NCI-H69 (cell line): ENCODE data around the gene JAKMIP2.
"Not testable (repeated sequence)": the region's sequence is repeated elsewhere in the genome, so short reads cannot be mapped to it uniquely, and the experiment has no call there.

Source experiments
- DNase-seq: peaks from one replicate; lab custom pipeline; 2025; lab: John Stamatoyannopoulos, UW

Gene JAKMIP2

DNA sequence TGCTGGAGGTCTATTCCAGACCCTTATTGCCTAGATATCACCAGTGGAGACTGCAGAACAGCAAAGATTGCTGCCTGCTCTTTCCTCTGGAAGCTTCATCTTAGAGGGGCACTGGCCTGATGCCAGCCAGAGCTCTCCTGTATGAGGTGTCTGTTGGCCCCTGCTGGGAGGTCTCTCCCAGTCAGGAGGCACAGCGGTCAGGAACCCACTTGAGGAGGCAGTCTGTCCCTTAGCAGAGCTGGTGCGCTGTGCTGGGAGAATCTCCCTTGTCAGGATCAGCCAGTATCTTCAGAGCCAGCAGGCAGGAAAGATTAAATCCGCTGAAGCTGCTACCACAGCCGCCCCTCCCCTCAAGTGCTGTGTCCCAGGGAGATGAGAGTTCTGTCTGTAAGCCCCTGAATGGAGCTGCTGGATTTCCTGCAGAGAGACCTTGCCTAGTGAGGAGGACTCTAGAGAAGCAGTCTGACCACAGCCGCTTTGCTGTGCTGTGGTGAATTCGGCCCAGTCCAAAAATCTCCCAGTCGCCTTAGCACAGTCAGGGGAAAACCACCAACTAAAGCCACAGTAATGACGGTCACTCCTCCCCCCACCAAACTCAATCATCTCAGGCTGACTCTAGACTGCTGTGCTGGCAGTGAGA, 124.1 kb downstream of the JAKMIP2 start:
- no peak for DNase-seq

DNA sequence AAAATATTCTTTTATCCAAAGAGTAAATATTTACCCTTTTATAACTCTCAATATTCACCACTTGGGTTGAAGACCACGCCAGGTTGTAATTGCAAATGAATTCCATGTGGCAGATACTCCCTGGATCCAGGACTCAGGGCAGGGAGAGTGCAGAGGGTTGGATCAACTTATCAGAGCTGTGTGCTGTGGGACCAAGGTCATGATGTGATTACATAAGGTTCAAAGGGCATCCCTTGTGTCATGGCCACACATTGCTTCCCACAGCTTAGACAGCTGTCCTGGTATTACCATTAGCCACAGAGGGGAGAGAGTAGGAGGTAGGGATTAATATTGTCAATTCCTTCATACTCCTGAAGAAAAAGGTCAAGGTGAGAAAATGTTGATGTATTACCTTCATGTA, 133.9 kb downstream of the JAKMIP2 start:
- no peak for DNase-seq

DNA sequence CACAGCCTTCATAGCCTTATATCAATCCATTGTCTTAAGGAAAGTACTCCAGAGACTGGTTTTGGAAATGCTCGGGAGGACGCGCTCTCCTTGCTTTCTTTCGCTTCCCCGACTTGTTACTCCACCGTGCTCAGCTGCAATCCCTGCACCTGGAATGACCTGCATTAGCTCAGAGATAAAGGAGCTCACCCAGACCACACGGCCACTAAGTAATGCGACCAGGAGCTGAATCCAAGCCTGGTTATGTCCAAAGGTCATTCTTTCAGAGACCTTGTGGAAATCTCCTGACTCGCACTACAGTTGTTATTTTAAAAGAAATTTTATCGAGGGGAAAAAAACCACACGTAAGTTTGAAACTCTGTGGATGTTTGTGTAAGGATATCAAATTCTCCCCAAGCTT, 137.3 kb downstream of the JAKMIP2 start:
- DNase-seq, result no peak

DNA sequence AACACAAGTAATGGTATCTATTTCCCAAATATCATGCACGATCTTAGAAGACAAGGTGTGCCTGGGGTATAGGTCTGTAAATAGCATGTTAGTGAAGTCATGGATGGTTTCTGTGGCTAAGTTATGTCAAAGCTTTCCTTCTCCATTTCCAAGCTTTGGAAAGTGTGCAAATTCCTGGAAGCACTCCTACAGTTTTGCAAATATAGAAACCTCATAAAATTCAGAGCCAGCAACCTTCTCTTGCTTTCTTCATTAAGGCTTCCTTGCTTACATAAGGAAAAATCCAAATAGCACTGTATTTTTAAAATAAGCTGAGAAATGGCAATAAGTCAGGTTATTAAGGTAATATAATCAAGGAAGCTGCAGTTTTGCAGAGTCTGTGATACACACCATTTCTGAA, 138.1 kb downstream of the JAKMIP2 start:
- no peak for DNase-seq

DNA sequence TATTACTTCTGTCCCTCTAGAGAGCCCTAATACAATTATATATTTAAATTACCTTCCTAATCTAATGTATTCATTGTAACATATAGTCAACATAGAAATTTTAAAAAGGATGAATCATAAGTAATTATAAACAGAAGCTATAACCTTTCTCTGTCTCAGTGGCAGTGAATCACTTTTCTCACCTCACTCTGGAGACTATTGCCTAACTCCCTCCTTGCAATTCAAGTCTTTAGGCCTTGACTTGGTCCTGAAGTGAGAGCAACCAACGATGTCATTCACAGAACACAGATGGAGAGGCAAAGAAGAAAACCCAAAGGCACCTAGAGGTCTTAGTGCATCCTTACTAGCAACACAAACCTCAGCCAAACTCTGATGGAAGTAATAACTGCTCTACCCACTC, 139.4 kb downstream of the JAKMIP2 start:
- no peak for DNase-seq

DNA sequence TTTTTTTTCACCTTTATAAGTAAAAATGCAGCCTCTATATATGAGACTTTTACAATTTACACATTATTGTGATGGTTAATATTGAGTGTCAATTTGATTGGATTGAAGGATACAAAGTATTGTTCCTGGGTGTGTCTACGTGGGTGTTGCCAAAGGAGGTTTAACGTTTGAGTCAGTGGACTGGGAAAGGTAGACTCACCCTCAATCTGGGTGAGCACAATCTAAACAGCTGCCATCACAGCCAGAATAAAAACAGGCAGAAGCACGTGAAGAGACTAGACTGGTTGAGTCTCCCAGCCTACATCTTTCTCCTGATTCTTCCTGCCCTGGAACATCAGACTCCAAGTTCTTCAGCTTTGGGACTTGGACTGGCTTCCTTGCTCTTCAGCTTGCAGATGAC, 139.9 kb downstream of the JAKMIP2 start:
- no peak for DNase-seq

DNA sequence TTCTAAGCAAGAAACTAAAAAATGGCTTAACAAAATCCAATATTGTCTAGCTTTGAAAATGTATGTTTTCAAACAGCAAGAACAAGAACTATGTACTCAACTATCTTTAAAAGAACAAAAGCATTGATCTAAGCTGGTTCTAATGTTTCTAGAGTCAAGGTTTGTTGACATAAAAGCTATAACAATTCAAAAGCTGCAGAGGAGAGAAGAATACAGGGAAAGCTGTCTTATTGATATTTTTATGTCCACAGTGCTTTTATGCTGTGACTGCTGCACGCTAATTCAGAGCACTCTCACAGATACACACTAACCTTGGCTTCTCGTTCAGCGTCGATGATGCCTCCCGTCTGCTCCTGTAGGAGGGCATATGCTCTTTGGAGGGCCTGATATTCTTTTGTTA, 143.2 kb downstream of the JAKMIP2 start:
- no peak for DNase-seq

DNA sequence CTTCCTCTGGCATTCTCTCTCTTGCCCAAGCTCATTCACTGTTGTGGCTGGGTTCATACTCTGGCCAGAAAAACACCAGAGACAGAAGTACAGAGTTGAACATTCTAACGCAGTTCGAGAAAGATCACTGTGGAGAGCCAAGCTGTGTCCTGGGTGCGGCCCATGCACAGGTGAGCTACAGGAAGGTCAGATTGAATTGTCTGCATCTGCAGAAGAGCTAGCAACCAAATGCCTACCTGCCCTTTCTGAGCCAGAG, 145.9 kb downstream of the JAKMIP2 start:
- no peak for DNase-seq

DNA sequence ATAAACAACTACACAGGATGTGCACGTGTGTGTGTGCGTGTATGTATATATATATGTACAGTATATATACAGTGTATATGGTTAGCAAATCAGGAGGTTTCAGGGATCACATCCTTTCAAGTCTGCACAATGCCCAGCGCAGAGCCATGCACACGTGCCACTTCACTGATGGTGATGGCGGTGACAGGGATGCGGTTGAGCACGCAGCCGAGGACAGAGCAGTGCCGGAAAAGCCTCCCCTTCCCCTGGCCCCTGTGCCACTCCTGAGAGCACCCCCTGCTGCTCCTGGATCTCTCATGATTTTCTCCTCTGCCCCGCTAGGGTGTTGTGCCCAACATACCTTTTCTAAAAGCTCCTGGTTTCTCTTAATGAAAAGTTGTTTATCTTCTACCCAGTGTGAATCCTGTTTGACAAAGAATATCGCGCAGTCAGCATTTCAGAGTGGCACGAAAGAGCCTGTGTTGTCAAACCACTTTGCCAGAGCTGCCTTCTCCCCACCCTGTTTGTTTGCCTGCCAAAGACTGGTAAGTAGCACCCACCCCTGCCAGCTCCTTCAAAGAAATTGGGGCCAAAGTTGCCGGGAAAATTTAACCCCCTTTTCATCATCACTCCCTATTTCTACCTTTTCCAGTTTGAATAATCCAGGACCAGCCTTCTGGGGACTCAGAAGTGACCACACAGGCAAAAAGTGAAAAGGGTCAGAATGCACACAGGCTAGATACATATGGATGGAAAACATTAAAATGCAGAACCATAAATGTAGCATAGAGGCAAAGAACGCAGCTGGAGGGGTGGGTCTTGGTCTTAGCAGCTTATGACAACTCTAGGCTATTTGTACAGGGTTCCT, 146.4 kb downstream of the JAKMIP2 start:
- no peak for DNase-seq

DNA sequence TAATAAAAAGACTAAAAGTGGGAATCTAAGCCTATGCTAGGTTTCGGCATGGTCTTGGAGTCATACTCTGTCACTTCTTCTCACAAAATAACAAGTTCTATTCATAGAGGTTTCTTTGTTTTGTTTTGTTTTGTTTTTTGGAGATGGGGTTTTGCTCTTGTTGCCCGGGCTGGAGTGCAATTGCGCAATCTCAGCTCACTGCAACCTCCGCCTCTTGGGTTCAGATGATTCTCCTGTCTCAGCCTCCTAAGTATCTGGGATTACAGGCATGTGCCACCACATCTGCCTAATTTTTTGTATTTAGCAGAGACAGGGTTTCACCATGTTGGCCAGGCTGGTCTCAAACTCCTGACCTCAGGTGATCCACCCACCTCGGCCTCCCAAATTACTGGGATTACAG, 147.1 kb downstream of the JAKMIP2 start:
- not testable (repeated sequence) for DNase-seq

DNA sequence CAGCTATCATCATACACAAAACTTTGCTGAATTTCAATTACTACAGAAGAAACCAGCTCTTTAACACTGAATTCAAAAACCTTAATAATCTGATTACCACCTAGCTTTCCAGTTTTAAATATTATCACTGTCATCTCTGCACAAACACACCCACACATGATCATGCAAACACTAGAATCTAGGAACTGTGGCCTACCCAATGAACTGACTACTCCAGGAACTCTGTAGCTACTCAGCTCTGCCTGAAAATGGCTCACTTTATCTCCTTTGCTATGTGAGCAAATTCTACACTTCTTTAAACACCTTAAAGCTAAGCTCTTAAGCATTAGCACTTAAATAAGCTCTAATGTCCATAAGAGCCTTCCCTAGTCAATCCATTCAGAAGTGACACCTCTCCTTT, 149.4 kb downstream of the JAKMIP2 start:
- no peak for DNase-seq

DNA sequence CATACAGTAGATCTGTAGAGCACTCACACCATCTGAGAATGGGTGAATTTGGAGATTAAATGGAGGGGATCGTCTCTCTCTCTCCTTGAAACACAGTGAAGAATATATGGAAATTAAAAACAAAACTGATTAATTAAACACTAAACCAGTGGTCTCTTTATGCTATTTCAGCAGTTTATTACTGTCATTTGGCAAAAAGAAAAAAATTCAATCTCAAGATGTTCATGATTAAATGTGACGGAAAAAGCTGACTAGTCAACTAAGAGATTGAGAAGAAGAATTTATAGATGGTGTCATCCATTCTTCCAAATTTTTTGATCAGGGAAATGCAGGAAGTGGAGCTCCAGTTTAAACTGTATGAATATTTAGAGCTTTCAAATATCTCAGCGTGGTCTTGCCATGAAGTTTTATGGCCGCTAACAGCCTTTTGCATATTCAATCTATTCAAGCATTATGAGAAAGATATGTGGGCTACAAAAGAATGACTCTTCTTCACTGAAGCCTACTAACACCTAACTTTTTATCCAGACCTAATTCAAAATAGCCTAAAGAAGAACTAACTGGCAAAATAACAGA, 151.0 kb downstream of the JAKMIP2 start:
- DNase-seq, result no peak

DNA sequence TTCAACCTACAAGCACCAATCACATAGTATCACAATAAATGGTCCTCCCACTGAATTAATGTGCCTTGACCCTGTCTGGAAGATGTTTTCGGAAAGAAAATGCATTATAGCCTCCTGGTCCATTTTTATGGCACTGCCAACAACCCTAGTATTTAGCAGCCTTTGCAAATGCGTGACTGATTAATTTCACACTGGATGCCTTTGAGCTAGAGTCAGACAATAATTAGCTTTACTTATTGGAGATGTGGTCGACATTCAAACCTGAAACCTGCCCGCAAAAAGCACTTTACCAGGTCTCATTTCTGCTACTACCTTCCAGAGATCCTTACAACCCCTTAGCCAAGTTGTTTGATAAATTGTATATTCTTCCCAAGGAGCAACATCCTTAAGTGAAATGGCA, 153.3 kb downstream of the JAKMIP2 start:
- no peak for DNase-seq

DNA sequence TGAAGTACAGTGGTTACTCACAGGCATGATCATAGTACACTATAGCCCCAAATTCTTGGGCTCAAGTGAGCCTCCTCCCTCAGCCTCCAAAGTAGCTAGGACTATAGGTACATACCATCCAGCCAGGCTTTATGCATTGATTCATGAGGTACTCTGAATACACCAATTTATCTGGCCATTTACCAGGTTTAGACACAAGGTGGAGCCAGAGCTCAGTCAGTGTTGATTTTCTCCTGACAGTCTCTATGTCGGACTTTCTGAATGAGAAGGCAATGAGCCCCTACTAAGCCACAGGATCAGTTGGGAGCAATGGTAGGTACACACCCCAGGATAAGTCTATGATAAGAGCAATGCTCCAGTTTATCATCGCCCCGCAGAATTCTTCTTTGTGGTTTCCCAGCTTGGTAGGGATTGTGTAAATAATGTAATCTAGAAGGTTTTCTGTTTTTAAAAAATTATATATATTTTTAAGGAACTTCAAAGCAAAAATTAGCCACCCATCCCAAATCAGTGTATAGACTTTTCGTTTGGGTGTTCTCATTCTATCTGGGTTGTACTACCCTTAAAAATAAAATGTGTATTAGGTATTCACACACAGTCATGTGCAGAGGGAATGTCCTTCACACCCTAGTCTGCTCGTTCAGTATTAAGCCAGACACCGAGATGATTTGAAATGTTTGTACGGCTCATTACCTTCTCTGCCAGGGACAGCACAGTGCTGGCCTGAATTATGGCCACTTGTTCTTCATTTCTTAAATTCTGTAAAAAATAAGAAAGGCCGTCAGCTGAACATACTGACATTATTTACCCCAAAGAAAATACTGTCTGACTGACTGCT, 154.3 kb downstream of the JAKMIP2 start:
- peak; percentile 87 for DNase-seq

DNA sequence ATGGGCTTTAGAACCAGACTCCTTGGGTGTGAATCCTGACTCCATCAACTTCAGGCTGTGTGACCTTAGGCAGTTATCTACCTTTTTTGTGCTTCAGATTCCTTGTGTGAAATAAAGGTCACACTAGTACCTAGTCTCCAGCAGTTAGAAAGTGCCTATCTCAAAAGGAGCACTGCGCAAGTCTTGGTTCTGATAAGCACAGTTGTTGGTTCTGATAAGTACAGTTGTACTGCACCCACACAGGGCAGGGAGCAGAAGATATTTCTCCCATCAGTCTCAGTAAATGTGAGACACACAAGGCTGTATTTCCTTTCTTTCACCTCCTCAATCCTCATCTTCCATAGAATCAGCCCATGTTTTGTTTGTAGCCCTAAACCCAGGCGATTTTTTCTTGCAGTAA, 156.1 kb downstream of the JAKMIP2 start:
- no peak for DNase-seq

DNA sequence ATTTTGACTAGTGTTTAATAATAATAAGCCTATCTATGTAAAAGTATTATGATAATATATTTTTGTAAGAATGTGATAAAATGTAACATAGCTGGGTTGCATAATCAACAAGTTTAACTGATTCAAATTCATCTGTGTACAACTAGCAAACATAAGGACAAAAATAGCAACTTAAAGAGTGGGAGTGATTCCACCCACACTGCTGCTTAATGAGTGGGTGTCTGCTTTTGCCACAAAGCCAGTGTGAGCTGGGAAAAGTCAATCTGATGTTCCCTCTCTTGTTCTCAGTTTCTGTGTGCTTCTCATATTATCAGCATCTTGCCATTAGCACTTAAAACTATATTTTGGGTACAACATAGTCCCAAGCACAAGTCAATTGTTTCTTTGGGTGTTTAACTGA, 161.5 kb downstream of the JAKMIP2 start:
- no peak for DNase-seq

DNA sequence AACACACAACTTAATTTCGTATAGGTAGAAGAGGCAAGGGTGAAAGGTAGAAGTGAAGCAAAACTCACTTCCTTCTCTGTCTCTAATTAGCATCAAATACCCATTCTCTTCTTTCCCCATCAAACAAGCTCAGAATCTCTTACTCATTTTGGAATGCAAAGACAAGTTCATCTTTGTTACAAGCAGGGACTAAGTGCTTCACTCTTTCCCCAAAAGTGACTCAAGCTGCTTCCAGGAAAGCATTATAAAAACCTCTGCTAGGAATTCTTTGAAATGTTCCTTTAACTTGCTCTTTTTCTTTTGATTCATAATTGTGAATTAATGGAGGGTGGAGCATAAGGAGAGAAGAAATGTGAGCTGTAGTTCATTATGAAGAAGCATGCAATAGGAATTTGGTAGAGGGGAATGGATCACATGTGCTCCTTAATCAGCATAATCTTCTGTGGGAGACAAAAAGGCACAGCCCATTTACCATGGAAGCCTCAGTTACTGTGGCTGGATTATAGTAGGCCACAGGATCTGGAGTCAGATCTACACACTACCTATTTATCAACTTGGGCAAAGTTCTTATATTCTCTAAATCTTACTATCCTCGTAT, 163.1 kb downstream of the JAKMIP2 start:
- no peak for DNase-seq

DNA sequence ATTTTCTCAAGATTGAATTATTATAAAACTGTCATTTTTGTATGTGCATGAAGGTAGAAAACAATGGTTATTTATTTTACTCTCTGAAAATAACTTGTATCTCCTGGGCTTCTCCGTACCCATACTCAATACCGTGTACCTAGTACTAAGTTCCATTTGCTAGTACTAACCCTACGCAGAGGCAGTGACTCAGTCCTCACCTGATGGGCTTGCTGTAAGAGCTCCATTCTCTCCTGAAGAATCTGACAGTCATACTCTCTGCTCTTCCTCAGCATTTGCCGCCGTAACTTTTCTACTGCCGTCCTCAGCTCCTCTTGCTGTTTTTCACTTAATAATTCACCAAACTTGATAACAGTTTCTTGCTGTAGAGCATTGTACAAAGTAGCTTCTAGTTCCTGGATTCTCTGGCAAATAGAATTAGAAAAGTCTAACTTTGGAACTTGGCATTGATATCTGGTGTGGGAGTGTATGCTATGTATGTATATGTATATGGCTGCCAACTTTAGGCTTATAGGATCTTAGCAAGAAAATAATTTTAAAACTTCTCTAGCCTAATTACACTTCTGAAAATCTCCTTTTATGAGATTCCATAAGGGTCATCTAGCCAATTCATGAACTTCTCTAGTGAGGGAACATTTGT, 164.7 kb downstream of the JAKMIP2 start:
- DNase-seq, result no peak

DNA sequence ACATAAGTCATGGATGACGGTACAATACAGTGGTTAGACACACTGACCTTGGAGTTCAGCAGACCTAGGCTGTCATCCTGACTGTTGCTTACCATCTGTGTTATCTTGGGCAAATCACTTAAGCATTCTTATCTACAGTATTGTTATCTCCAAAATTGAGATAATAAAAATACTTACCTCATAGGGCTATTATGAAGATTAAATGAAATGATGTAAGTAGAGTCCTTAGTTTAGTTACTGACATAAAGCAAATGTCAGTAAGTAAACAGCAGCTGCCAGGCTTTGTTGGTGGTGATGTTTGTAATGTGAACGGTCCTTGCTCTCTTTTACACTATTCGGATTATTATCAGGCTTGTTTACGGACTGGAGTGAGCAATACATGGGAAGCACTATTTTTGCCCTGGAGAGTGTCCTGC, 165.3 kb downstream of the JAKMIP2 start:
- DNase-seq, result no peak

DNA sequence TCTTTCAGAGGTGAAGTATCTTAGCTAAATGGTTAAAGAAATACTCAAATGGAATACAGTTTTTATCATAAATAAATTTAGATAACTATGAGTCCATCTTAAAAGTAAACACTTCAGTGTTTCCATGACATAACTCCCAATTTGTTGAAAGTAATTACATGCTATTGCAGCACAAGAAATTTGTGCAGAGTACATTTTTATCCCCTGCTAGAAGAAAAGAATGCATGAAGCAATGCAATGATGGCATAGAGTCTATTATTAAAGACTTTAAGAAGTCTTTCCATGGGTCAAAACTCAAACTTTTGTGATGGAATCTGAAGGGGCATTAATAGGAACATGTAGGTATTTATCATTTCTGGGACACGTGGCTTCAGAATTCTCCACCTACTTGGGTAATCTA, 166.1 kb downstream of the JAKMIP2 start:
- DNase-seq, result no peak

DNA sequence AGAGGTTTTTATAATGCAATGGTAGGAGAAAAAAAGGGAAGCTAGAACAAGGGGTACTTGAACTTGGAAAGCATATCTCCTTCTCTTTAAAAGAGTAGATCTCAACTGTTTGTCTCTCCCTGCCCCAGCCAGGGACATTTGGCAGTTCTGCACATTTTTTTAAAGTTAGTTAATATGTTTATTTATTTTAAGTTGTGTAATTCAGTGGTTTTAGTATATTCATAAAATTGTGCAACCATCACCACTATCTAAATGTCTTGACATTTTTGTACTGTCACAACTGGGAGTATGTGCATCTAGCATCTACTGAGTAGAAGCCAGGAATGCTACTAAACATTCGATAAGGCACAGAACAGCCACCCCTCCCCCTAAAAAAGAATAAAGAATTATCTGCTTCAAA, 169.2 kb downstream of the JAKMIP2 start:
- DNase-seq, result no peak

DNA sequence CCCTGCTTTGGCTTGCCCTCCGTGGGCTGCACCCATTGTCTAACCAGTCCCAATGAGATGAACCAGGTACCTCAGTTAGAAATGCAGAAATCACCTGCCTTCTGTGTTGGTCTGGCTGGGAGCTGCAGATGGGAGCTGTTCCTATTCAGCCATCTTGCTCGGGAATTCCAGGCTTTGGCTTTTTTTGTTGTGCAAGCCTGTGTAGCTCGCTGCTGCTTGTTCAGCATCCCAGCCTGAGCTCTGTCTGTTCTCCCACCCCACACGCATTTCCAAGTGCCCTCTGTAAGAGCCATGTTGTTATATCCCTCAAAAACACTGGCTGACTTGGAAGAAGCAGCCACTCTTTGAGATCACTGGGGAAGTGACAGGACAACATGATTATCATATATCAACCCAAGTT, 171.0 kb downstream of the JAKMIP2 start:
- no peak for DNase-seq
